Measurements from ENCODE around the gene SPATA18.

The SPATA18 gene, protein sequence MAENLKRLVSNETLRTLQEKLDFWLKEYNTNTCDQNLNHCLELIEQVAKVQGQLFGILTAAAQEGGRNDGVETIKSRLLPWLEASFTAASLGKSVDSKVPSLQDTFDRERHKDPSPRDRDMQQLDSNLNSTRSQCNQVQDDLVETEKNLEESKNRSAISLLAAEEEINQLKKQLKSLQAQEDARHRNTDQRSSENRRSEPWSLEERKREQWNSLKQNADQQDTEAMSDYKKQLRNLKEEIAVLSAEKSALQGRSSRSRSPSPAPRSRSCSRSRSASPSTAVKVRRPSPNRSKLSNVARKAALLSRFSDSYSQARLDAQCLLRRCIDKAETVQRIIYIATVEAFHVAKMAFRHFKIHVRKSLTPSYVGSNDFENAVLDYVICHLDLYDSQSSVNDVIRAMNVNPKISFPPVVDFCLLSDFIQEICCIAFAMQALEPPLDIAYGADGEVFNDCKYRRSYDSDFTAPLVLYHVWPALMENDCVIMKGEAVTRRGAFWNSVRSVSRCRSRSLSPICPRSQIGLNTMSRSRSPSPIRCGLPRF

DNA sequence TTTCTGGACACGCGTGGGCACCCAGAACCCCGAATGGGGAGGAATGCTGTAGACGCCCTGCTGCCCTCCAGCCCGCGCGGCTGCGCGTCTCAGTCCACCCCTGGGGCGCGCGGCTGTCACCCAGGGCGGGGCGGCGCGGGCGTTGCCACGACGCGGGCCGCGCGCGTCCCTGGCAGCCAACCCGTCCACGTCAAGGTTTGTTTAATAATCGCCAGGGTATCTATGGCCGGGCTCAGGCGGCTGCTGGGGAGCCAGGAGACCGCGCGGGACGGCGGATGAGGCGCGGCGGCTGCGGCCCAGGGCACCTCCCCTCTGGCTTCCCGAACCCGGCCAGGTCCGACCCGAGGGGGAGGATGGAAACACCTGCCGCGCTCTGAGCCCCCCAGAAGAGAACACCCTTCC is at the start of gene SPATA18:
SPATA18 (plus strand) TSS at position 92 of the 402 bp plus-strand sequence. CDS start 401 bp downstream, outside the sequence.
- no peak for DNase-seq (ENCODE audit: low read depth)

DNA sequence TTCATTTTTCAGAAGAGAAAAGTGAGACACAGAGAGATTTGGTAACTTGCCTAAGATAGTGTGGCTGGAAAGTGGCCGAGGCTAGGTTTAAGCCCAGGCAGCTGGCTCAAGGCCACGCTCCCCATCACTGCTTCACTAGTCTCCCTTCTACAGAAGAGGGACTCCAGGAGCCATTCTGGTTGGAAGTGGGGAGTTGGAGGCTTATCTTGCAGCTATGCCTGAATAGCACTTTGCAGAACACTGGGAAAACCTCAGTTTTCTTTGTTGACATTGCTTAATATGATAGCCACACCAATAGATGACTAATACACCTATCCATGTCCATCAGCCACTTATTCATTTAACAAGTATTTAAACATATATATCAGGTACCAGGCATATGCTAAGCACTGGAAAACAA is 49.5 kb upstream of the SPATA18 start:
- DNase-seq (ENCODE audit: low read depth): no peak

DNA sequence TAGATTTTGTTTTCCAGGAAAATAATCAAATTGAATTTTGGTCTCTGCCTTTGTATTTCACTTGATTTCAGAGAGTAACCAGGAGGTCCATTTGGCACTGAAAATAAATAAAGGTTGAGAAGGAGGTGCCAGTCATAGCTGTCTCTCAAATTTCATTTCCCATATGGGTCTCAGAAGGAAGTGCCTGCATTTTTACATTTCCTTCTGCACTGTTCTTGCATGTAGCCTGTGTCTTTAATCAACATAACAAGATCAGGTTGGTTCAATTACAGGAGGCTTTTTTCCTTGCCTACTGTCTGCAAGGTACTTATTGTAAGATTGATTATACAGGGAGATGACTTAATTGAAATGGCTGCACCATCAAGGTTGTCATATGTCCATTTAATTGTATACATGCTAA is 46.7 kb upstream of the SPATA18 start:
- no peak for DNase-seq (ENCODE audit: low read depth)

DNA sequence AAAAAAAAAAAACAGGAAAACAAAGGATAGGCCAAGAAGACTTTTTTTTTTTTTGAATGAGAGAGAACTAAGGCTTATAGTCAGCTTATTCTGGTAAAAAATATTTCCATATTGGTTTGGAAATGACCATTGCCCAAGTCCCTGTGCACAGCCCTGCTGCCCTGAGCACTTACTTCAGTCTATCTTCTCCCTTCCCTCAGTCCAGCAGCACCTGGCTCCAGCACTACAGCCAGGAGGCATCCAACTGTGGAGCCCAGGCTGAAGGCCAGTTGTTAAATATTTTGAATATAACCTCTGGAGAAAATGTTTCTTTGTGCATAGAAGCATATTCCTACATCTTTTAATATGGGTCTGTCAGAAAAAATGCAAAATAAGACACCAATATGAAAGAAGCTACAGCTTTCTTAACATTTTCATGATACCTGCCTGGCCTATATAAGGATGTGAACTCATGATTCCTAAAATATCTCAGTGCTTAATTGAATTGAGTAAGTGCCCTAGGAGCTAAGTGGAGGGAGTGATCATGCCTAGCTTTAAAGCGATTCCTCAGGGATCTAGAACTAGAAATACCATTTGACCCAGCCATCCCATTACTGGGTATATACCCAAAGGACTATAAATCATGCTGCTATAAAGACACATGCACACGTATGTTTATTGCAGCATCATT is 45.4 kb upstream of the SPATA18 start:
- no peak for DNase-seq (ENCODE audit: low read depth)

DNA sequence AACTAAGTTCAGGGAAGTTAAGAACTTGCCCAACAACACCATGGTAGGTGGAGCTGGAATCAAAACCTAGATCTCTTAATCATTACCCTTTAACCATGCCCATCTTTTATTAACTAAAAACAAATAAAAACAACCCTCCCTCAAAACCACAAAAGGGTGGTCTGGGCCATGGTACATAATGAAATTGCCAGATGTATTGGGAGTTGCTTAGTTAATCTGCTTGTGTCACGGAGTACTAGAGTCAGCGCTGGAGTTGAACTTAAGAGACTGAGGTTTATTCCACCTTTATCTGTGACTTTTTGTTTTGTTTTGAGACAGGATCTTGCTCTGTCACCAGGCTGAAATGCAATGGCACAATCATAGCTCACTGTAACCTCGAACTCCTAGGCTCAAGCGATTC is 44.2 kb upstream of the SPATA18 start:
- DNase-seq (ENCODE audit: low read depth): no peak

DNA sequence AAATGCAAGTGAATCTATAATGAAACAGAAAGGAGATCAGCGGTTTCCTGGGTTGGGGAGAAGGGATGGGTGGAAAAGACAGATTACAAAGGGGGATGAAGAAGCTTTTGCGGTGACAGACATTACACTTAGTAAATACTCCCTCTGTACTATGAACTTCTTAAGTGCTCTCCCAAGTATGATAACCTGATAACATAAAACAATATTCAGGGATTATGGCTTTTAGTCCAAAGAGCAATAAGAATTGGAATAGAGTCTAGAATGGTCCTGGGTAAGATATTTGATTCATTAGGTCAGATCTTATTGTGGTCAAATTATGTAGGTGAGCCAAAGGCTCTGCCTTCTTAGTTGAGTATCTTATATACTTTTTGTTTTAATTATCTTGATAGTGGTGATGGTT is 40.1 kb upstream of the SPATA18 start:
- no peak for DNase-seq (ENCODE audit: low read depth)

DNA sequence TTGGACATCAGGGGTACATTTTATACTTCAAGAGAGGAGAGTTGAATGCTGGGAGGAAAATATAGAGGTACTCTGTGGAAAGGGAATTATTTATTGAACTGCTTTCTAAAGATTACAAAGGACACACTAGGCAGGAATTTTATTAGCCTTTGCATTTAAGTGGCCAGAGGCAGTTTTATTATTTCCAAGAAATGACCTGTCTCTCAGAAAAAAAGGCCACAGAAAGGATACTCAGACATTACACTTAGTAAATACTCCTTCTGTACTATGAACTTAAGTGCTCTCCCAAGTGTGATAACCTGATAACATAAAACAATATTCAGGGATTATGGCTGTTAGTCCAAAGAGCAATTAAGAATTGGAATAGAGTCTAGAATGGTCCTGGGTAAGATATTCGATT is 38.5 kb upstream of the SPATA18 start:
- no peak for DNase-seq (ENCODE audit: low read depth)

DNA sequence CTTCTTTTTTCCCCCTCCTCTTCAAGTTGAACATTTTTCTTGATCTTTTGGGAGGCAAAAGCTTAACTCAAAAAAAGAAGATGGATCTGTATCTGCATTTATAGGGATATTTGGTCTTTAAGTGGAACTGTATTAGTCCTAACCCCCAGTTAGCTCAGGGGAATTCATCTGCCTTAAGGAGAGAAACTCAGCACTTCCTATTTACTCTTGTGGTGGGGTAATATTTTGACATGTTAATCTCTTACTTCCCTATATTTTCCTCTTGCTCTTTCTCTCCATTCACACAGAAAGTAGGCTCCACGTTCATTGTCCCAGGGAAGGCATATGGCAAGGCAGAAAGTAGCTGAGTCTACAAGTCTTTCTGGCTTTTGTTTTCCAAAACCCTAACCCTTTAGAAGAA is 36.2 kb upstream of the SPATA18 start:
- DNase-seq (ENCODE audit: low read depth): no peak

DNA sequence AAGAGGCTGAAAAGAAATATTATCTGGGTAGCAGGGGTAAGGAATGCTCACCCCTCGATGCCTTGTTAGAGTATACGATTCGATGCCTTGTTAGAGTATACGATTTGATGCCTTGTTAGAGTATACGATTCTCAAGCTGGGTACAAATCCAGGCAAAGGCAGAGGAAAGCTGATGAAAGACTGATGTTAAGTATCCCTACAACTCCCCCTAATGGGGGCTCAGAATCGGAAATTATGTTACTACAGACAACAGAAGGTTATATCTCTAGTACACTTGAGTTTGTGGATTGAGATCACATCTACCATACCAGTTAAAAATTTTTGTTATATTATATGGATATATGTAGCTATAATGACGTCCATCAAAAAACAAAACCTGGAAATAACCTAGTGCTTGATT is 35.7 kb upstream of the SPATA18 start:
- no peak for DNase-seq (ENCODE audit: low read depth)

DNA sequence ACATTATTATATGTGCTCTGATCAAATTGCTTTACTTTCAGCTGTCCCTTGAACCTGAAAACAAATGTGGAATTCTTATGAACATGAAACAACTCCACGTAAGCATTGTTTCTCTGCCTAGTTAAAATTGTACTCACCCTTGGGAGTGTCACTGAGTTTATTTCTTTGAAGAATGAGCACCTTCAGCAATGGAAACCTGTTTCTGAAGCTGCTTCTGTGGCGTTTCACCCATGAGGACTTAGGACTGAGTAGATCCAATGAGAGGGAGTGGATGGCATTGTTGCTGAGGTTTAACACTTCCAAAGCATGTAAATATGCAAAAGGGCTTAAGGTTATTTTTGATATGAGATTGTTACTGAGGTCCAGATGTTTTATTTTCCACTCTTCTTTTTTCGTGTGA is 34.1 kb upstream of the SPATA18 start:
- no peak for DNase-seq (ENCODE audit: low read depth)

DNA sequence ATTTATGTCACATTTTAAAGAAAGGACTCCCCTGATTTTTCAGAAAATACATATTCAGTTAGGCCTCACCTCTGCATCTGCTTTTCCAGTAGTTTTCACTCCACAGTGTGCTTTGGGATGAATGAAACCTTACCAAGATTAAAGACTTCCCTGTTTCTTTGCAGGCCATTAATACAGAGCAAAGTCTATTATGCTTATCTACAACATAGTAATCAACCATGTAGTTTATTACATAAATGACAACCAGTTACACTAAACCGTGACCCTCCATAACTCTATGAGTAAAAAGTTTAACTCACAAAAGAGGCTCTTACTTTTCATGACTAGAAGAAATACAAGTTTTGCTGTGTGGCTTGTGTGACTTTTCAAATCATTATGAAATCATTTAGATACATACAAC is 33.3 kb upstream of the SPATA18 start:
- DNase-seq (ENCODE audit: low read depth): no peak

DNA sequence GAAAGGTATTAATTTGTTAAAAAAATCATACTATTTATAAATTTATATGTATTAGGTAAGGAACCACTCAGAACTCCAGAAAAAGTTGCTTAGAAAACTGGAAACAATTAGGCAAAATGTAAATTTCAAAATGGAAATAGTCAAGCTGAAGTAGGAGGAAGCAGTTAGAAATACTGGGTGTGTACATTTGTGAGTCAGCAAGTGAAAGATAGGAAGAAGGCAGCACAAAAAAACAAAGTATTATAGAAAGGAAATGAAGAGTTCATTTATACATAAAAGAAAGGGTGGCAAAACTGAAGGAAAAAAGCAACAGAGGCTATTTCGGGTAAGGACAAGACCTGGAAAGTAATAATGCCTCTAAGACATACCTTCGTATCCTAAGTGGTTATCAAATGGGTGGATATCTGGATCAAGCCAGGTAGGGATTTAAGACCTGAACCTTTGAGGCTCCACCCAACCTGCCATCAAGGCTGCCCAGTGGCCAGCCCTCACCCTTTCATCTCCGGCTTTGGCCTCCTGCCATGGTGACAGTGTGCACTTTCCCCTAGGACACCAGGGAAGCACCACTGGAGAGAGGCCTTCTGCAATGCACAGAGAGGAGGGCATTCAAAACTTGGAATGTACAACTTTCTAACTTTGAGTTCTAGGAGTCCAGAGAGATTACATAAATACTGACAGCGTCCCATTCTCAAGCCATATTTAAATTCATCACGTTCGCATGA is 31.0 kb upstream of the SPATA18 start, which contains the start of gene LRRC66:
LRRC66 (minus strand) TSS at position 428 of the 722 bp plus-strand sequence. CDS start 2,750 bp downstream, outside the sequence.
- no peak for DNase-seq (ENCODE audit: low read depth)

DNA sequence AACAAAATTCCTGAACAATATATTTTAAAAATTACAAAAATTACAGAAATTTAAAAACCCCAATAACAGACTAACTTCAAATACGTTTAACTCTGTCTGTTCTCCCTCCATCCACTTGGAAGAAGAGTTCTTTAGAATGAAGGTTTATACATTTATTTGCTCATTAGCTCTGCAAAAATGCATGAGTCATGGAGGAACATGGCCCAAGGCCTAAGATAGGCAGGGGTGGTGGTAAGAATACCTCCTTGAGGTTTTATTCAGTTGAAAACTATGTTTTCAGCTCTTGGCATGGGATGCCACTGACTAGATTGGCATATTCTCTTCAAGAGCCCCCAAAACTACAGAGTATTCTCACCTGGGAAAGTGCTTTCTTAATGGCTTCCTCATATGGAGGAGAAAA is 22.1 kb upstream of the SPATA18 start:
- DNase-seq (ENCODE audit: low read depth): no peak

DNA sequence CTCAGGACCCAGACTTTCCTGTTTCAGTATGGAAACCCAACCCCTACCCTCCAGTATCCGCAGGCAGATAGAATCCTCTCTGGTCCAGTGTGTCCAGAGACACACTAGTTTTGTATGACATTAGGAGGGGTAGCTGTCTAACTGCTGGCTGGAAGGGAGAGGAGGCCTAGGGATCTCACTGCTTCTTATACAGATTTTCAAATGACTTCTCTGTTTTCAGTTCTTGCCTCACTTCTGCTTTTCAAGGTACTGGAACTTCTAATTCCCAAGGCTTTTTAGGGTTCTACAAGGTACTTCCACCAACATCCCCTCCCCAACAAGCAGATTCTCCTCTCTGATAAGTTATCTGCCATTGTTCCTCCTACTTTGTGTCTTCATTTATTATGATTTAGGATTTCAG is 19.1 kb upstream of the SPATA18 start:
- no peak for DNase-seq (ENCODE audit: low read depth)

DNA sequence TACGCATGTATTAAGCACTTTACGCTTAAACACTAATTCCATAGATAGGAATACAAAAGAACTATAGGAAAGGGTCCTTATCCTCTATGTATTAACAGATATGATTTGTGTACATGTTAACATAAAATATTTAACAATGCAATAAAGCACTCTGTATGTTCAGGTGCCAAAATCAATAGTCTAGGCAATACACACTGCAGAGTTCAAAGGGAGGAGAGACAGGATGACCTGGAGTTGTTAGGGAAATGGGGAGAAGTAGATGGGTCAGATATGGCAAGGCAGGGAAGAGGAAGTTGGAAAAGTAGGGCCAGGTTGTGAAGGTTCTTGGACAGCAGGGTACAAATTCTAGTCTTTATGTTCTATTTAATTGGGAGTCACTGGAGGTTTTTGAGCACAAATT is 15.9 kb upstream of the SPATA18 start:
- DNase-seq (ENCODE audit: low read depth): no peak

DNA sequence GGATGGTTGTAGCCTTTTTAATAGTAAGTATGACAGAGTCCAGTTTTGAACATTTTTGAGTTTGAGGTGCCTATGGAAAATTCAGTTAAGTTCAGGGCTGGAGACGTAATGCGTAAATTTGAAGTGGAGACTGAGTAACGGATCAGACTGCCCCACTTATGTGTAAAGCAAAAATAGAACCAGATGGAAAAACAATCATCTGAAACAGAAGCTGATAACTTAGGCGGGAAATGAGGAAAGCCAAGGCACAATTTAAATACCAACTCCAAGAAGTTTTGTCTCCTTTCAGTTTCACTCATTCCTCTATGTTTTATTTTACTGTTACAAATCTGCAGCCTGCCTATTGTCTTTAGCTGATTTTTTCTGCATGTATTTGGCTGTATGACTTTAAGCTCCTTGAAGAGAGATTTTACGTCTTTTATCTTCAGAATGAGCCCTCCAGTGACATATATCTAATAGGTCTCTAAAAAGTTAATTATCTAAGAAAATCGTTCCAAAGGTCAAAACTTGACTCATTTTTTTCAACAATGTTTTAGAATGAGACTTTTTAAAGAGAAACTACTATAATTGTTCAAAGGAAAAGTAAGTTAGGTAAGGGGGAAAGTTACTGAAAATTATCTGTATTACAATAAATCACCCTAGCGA is 14.1 kb upstream of the SPATA18 start:
- DNase-seq (ENCODE audit: low read depth): no peak

DNA sequence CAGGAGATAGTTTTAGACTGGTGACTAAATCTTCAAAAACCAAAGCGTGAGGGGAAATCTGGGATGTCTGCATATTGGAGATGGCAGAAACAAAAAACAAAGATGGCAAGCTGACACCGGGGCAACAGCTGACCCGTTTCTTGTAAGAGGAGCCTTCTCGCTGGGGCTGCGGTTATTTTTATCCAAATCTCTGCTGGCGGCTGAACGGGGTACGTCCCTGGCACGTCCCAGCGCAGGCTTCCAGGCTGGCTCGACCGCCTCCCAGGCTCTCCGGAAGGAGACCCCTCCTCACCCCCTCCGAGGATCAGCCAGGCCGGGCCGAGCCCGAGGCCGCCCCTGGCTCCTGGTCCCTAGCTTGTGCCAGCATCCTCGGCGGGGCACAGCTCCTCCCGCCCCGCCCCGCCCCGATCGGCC is 13.4 kb upstream of the SPATA18 start:
- no peak for DNase-seq (ENCODE audit: low read depth)

DNA sequence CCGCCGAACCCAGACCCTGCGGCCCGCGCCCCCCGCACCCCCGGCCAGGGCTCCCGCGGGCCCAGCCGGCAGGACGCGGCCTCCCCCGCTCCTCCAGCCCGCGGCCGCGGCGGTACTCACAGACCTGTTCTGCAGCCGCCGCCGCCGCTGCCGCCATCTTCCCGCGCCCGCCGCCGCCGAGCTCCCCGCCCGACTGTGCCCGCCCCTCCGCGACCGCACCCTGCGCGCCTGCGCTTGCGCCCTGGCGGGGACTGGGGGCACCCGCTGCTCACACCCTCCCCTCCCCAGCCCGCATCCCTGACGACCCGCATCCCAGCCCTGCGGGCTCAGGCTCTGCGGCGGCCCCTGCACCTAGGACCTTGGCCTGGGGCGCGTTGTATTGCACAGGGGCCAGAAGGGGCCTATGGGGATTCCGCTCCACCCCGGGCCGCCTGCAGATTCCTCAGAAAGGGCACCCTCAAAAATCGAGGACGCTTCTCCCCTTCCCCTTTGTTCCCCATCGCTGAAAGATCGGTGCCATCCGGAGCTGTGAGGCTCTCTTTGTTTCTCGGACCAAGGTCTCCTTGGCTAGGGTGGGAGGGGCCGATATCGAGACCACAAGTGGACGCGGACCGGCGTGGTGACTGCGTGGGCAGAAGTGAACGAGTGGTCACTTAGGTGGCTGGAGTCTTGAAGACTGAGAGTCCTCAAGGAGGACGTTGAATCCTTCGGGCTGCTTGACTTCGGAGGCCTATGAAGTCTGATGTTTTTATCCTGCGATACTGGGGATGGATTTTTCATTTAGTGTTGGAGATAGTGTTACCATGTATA is 12.8 kb upstream of the SPATA18 start, which contains the start of gene SGCB:
SGCB (minus strand) TSS at position 197 of the 810 bp plus-strand sequence; CDS start at position 157, 40 bp downstream.
- DNase-seq (ENCODE audit: low read depth): no peak

DNA sequence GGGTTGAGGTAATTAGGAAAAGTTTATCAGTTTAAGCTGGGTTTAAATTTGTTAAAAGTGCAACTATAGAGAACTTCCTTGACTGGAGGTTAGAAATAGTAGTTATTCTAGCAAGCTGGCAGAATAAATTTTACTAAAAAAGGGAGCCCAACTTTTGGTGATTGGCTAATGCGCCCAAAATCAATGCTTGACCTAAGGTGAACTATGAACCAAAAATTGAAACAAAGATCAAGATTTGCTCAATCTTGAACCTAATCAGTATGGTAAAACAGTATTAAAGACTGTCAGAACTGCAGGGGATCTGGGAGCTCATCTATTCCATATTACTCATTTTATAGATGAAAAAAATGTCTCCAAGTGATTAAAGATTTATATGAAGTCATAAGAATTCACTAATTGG is 6.1 kb upstream of the SPATA18 start:
- DNase-seq (ENCODE audit: low read depth): no peak

DNA sequence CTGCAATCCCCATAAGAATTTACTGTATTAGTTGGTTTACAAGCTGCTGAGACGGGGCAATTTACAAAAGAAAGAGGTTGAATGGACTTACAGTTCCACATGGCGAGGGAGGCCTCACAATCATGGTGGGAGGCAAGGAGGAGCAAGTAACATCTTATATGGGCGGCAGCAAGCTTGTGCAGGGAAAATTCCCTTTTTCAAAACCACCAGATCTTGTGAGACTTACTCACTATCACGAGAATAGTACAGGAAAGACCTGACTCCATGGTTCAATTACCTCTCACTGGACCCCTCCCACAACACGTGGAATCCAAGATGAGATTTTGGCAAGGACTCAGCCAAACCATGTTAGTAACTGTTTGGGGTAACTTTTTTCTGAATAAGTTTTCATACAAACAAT is 1.8 kb upstream of the SPATA18 start:
- DNase-seq (ENCODE audit: low read depth): no peak

Measured in GM04503 (cell line).